Daoy (cell line): ENCODE data around the gene RBM47. TPM values are rescaled to one million over a fixed set of nuclear protein-coding genes. Genes with fewer than 3 reads are reported as not detected.
"Not testable (repeated sequence)": the region's sequence is repeated elsewhere in the genome, so short reads cannot be mapped to it uniquely, and the experiment has no call there.

Source experiments
- DNase-seq: peaks from one replicate; pipeline ENCODE4 v3.0.0-alpha.2; 2015; ENCODE audit warnings: low read depth
- total RNA-seq: library from RNA; depleted of rRNA; stranded (reverse); fragments of >200 nt; shearing (Covaris generic); gene quantifications from 2 replicates; pipeline ENCODE4 v1.2.3, GENCODE V29; 2014

Gene RBM47
- total RNA-seq, 1 experiment from 2014 or later: 3.7 TPM

DNA sequence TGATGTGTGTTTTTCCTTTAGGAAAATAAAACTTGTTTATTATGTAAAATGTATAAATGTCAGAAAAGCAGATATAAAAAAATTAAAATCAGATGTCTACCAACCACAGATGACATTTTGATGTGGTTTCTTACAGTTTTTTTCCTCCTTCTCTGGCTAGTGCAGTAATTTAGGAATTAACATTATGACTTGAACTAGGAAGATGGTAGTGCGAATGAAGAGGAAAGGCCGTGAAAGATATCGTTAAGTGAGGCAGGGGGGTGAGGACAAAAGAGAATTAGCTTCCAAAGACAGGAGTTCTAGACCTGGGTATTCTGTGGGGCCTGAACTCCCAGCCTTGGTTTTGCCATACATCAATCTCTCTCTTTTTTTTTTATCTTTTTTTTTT, 98.0 kb downstream of the RBM47 start:
- DNase-seq: no peak

DNA sequence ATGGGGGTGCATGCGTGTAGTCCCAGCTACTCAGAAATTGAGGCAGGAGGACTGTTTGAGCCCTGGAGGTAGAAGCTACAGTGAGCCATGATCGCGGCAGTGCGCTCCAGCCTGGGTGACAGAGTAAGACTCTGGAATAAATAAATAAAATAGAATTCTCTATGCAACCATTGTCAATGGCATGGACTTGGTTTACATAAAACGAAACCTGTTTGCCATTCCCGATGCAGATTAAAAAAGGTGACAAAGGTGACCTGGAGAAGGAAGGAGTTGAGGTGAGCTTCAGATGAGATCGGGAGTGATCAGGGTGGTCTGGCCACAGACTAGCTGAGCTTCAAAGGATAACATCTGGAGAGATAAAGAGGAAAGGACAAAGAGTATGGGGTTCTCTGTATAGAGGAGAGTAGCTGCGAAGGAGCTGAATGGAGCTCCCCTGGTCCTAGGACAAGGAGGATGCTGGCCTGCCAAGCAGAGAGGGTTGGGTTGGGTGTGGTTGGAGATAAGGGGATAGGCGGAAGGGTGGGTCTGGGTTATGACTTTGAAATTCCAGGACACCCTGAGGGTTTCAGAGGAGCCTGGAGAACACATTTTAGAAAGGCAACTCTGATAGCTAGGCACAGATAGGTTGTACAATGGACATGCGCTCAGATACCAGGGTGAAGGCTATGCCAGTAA, 98.6 kb downstream of the RBM47 start:
- DNase-seq: no peak

DNA sequence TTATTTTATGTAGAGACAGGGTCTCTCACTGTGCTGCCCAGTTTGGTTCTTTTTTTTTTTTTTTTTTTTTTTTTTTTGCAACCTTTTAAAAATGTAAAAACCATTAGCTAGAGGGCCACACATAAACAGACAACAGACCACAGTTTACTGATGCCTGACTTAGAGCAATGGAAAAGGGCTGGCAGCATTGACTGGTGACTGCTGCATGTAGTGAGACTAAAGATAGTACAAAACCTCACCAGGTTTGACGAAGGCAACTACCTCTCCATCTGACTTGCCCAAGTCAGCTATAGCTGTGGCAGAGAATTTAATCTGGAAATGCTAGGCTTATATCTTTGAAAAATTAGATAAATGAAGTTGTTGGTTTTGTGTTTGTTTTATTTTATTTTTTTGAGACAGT, 102.9 kb downstream of the RBM47 start:
- DNase-seq: no peak

DNA sequence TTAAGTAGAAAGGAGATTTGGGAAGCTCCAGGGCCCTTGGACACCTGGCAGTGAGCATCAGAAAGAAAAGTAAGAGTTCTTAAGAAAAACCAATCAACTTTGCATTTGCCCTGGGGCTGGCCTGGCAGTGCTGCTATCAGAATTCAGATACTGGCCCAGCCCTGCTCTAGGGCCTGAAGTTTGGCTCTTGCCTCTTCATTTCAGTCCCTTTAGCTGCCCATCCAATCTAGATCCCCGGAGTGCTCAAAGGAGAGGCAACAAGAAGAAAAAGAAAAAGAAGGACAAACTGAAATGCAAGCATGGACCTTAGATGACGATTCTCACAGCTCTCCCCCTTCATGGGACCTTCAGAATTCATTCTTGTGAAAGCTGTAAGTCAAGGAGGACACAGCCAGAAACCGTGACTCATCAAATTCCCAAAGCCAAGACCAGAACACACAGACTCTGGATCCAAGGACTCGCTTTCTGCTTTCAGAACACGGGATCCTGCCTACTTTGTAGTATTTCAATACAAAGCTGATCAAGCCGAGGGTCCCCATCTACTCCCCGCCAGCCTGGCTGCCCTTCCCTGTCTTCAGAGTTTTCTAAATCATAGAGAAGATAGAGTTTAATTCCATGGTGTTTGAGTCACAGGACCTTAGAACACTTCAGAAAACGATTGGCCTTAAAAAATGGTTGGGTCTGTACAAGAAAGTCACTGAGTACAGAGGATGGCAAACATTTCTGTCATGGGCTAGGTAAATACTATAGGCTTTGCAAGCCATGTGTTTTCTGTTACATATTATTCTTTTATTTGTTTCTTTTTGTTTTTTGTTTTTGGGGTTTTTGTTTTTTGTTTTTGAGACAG, 103.7 kb downstream of the RBM47 start:
- peak; percentile 70 for DNase-seq

DNA sequence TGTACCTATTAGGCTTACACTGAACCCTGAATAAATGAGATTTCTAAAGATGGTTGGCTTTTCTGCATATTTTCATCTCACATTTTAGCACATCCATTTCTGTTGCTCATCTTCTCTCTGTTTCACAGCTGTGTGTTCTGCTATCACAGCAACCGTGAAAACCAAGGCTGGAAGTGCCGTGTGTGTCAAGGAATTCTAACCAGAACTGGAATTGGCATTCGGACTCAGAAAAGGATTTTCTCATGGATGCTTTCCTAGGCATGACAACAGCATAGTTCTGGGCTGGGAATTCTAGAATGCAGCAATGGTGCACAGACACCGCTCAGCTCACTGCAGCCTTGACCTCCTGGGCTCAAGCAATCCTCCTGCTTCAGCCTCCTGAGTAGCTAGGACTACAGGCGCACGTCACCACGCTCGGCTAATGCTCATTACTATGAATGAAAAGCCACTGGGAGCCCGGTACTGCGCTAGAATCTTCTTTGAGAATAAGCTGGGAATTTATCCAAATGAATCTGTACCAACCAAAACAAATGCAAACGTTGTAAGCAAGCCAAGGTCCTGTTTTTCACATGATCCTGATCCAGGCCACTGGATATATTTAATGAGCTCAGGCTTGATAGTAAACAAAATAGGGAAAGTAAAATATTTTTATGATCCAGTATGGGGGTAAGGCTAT, 105.2 kb downstream of the RBM47 start:
- no peak for DNase-seq

GRCh38 chr4:40523581-40523980, 106.1 kb downstream of the RBM47 start:
- DNase-seq: no peak

DNA sequence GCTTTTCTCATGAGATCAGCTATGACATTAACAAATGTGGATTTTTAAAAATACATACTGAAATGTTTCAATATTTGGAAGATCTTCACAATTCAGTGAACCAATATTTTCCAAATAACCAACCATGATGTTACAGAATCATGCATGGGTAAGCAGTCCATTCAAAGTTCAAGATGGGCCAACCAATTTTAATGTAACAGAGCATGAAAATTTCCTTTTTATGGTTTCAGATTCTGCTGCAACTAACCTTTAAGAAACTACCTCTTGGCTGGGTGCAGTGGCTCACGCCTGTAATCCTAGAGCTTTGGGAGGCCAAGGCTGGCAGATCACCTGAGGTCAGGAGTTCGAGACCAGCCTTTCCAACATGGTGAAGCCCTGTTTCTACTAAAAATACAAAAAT, 107.7 kb downstream of the RBM47 start:
- no peak for DNase-seq

DNA sequence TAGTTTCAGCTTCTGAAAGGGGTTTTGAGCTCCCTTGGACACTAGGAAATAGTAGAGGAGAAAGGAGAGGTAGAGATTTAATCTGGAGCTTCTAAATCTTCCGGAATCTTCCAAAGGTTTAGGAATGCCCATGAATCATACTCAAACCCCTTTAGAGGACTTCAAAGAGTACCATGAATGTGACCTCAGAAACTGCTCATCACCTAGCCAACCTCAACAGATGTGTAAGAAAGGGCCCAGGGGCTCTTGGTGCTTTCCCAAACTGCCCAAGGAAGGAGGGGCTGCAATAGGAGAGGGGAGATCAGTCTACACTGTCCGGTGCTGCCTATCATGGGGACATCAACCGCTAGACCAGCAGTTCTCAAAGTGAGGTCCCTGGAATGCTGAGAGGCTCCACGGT, 109.1 kb downstream of the RBM47 start:
- no peak for DNase-seq

DNA sequence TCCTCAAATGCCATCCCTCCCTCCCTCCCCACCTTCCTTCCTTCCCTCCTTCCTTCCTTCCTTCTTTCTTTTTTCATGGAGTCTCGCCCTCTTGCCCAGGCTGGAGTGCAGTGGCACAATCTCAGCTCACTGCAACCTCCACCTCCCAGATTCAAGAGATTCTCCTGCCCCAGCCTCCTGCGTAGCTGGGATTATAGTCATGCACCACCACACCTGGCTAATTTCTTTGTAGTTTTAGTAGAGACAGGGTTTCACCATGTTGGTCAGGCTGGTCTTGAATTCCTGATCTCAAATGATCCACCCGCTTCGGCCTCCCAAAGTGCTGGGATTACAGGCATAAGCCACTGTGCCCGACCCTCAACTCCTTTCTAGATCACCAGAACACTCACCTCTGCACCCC, 112.6 kb downstream of the RBM47 start:
- DNase-seq: not testable (repeated sequence)

DNA sequence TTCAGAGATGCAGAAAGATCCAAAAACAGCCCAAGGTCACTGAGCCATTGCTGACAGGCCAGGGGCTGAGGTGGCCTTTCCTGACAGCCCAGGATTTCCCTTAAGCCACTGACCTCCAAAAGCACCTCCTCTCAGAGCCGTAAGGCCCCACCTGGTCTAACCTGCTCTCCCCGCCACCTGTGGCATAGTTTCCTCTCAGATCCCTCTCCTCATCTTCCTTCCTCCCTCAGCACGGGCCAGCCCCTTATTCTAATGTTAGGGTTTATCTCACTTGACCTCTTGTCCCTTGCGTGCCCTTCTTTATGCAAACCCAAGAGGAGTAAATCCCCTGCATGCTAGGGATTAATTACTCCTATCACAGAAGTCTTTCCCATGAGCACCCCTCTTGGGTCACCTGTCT, 113.0 kb downstream of the RBM47 start:
- no peak for DNase-seq

- peak; percentile 57 for DNase-seq
Observed at GRCh38 chr4:40515398-40516293, 114.0 kb downstream of the RBM47 start.

DNA sequence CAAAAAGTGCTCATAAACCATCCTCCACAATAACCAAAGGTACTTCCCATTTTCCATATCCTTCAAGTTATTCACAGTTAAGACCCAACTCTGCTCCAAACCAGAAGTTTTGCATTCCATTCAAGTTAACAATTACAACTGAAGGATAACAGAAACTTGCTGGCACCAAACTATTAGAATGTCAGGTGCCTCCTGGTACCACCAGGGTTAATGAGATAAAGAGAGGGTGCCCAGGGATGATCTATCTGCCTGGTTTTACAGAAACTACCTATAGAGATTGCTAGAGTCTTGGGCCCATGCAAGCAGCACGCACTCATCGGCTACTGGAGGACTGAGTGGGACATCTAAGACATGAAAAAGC, 114.6 kb downstream of the RBM47 start:
- DNase-seq: no peak

DNA sequence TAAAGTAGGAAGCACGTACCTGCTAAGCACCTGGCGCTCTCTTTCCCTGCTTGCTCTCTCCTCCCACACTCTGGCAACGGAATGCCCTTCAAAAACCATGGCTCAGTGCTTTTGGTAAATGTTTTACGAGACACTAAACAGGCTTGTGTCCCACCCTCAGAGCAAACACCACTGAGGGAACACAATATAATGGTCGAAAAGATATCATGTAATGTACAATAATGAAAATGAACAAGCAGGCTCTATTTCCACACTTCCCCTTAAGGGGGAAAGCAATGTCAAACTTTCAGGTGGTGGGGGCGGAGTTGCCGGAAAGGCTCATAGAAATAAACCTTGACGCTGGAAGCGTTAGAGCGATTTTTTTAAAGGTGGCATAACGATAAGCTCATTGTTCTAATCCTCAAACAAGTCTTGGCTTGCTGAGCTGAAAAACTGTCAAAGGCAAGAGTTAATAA, 115.1 kb downstream of the RBM47 start:
- no peak for DNase-seq

DNA sequence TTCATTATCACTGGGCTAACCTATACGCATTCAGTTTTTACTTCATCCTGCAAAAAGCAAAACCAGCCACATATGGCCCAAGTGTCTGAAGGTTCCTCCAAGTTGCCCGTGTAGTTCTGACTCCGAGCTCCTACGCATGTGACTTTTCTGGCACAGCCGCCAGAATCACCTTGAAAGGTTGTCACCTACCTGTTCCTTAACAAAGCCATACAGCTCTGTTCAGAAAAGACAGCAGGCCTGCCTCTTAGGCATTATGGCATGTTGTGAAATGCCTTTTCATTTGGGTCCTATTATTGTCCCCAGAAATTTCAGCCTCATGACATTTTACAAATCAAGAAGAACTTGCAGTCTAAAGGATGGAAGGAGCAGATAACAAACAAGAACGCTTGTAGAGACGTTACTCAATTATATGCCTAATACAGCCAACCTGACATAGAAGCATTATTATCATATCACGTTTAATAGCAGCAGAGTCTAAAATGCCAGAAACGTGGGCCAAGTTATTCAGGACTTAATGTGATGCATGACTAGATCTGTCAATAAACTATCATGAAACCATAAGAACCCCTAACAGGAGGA, 118.5 kb downstream of the RBM47 start:
- no peak for DNase-seq

- no peak for DNase-seq
Observed at GRCh38 chr4:40507977-40508376, 121.7 kb downstream of the RBM47 start.

DNA sequence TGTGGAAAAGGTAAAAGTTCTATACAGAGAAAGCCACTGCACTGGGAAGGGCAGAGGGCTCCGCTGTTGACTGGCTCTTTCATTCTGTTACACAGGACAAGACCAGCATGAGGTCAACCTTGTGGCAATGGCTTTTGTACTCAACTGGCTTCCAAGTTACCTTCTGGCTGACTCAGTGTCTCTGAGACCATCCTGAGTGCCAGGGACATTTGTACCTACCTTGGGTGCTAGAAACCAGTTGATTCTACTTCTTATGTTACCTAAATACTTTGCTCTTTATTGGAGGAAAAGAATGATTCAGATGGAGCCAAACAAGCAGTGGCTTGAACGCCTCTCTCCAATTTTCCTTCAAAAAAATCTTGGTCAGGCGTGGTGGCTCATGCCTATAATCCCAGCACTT, 123.2 kb downstream of the RBM47 start:
- DNase-seq: no peak

DNA sequence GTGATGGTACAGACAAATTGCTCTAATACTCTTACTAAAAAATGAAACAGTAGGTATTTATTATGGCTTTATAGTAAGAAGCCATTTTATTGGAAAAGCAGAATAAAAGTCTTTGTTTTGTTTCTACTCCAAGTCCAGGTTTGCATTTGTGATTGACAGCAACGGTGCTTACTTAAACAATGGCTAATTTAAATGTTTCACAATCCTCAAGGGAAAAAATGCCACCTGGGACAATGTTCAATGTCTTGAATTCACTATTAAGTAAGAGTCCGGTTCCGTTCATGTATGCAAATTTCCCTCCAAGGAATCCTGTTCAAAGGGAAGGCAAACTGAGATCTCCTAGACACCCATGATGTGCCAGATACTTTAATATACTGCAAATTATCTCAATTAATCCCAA, 123.6 kb downstream of the RBM47 start:
- DNase-seq: no peak

- DNase-seq: no peak
Observed at GRCh38 chr4:40502934-40503333, 126.7 kb downstream of the RBM47 start.

- no peak for DNase-seq
Observed at GRCh38 chr4:40502220-40502619, 127.4 kb downstream of the RBM47 start.

DNA sequence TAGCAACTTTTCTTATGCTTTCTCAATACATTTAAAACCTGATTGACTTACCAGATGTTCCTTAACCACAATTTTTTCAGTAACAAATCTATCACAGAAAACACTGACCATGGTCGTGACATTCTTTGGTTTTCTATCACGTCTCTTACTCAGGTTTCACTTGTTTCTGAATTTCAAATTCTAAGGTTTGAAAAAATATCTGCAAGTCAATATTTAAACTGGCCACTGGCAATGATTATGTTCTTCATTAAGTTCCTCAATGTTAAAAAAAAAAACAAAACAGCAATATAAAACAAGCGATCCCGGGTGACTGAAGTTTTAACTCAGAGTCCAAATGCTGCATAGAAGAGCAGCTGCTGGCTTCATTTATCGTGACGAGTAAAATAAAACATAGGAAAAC, 128.9 kb downstream of the RBM47 start:
- no peak for DNase-seq

DNA sequence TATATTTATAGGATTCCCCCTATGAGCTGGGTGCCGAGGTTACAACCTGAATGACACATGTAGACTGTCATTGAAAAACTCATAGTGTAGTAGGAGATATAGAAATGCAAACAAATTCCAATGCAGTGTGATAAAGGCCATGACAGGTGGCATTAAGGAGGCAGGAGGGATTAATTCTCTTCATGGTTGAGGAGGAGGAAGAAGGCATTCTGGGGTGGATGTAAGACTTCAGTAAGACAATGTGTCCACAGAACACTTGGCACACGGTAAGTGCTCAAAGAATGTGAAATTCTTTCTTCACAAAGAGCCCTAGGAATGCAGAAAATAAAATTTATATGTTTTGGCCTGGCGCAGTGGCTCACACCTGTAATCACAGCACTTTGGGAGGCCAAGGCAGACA, 136.5 kb downstream of the RBM47 start:
- DNase-seq: no peak
